Measurements from ENCODE around the gene CPM.
"Not testable (repeated sequence)": the region's sequence is repeated elsewhere in the genome, so short reads cannot be mapped to it uniquely, and the experiment has no call there.

- TF ChIP-seq CTCF (conservative IDR thresholded peaks at IDR 0.05) = peak; percentile 86
- not testable (repeated sequence) for TF ChIP-seq ZFX (IDR thresholded peaks at IDR 0.05)
These were observed 69.0 kb downstream of the CPM start for GRCh38 chr12:68863886-68864454.
